HG02885 (cell line): ENCODE results near the gene BCO1.

Experiments used
- ATAC-seq: cut with Tn5 transposase; IDR thresholded peaks from one replicate; pipeline ENCODE4 v1.9.1; 2021; ENCODE audit warnings: mild to moderate bottlenecking; ENCODE audit not compliant: unreplicated experiment, poor library complexity

The BCO1 gene

DNA sequence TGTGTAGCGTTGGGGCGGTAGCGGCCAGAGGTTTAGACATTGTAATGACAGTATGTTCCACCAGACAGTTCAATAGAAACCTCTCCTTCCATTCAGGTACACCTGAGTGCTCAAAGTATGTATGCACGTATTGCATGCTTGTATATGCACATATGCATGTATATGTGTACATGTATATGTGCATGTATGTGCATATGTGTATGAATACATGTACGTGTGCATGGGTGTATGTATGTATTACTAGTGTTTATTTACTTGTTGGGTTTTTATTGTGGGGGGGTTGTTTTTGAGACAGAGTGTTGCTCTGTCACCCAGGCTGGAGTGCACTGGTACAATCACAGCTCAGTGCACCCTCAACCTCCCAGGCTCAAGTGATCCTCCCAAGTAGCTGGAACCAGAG is 30.0 kb downstream of the BCO1 start:
- no peak for ATAC-seq

- ATAC-seq: no peak
Measured at GRCh38 chr16:81273223-81273950, 34.9 kb downstream of the BCO1 start.

DNA sequence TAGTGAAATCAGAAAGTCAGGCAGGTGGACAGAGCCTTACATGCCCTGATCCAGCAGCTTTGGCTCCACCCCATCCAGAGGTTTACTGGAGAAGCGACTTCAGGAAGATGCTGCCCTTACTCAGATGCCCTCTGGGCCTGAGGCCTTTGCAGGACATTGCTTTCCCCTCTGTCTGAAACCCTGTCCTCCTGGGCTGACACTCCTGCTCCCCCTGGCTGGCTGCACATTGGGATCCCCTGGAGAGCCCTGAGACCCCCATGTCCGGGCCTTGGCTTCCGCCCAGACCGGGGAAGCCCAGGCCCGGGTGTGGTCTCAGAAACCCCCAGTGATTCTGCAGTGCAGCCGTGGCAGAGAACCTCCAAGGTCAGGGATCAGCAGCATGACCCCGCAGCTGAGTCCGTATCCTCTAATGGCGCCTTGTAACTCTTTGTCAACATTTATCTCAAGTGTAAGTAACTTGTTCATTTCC is 36.6 kb downstream of the BCO1 start:
- no peak for ATAC-seq

DNA sequence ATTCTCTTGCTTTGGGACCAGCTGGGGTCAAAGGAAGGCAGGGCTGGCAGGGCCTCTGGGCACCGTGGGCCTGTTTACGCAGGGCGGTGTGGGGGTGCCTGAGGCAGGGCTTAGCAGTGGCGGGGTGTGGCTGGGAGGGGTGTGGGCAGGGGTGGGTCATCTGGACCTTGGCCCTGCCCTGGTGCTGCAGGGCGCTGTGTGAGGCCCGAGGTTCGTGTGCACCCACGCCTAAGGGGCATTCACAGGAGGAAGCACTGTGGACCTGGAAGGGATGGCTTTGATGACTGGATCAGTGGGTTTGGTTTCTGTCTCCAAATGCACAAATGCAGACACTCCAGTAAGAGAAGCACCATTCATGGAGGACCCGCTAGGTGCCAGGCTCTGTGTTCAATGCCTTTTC is 37.3 kb downstream of the BCO1 start:
- no peak for ATAC-seq

DNA sequence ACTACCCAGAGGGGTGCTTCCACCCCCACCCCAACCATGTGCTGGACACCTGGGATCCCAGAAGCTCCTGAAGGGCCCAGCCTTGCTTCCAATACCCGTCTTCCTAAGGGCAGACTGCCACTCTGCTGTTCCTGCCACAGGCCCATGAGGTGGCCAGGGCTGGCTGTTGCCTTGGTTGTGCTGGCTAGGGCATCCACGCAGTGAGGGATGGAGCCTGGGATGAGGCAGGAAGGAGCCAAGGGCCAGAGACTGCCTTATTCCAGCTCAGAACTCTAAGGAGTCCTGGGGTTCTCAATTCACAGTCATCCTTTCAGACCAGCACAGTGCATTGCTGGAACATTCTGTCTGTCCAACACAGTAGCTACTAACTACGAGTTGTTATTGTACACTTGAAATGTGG is 37.8 kb downstream of the BCO1 start:
- no peak for ATAC-seq

DNA sequence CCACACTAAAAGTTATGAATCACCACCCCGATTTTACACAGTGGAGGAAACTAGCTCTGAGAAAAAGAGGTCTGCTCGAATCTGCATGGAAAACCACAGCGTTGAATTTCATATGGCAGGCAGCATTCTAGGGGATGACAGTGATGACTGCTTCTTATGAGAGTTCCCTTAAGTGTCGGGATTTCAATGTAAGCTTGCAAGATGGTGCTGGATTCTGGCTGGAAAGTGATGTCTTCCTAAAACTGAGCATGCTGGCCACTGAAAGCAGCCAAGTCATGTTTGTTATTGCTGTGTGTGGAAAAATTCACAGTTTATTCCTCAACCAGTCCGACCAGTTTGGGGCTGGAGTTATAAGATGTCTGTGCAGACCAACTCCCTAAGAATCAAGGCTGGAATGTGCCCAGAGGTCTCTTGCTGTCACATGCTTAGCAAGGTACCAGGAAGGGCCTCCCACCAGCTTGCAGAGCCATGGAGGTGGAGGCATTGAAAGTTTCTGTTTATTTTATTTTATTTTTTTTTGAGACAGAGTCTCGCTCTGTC is 39.1 kb downstream of the BCO1 start:
- no peak for ATAC-seq

- ATAC-seq: no peak
Measured at GRCh38 chr16:81278526-81278925, 40.0 kb downstream of the BCO1 start.

- ATAC-seq: no peak
Measured at GRCh38 chr16:81279392-81279791, 40.9 kb downstream of the BCO1 start.

GRCh38 chr16:81280393-81280792 is 41.9 kb downstream of the BCO1 start:
- no peak for ATAC-seq

GRCh38 chr16:81283044-81283443 is 44.6 kb downstream of the BCO1 start:
- no peak for ATAC-seq

DNA sequence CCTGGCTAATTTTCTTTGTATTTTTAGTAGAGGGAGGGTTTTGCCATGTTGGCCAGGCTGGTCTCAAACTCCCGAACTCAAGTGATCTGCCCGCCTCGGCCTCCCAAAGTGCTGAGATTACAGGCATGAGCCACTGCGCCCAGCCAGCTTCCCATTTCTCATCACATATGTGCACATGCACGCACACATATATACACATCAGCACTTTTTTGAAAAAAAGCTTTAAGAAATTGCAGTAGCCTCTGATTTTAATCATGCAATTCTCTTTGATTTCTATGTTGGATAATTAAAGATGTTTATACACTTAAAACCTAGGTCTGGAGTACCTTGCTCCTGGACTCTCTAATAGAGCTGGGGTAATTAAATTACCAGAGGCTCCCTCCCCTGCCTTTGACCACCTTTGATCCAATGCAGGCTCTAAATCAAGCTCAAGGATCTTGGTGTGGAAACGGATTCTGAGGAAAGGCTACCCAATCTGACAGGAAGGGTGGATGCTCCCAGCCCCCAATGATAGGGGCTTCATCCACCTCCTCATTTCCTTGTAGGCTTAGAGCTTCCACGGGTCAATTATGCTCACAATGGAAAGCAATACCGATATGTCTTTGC is 46.6 kb downstream of the BCO1 start:
- no peak for ATAC-seq

GRCh38 chr16:81286190-81286589 is 47.7 kb downstream of the BCO1 start:
- no peak for ATAC-seq

- ATAC-seq: no peak
Measured at GRCh38 chr16:81291117-81291516, 52.6 kb downstream of the BCO1 start.

GRCh38 chr16:81292936-81293335 is 54.4 kb downstream of the BCO1 start:
- no peak for ATAC-seq

GRCh38 chr16:81293909-81294802 is 55.7 kb downstream of the BCO1 start:
- no peak for ATAC-seq

DNA sequence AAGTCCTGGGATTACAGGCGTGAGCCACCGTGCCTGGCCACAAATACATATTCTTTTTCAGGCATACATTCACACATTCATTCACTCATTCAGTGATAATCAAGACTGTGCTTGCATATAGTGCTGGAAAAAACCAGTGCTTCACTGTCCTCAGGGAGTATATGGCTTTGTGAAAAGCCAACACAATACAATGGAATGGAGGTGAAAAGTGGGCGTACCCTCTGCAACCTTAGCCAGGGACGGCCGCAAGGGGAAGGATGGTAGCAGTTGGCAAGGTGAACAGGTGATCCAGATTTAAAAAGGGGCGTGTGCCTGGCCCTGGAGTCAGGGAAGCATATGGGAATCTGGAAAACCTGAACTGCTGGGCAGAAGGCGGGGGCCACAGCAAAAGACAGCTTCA is 58.1 kb downstream of the BCO1 start:
- no peak for ATAC-seq

GRCh38 chr16:81307770-81308169 is 69.3 kb downstream of the BCO1 start:
- no peak for ATAC-seq

DNA sequence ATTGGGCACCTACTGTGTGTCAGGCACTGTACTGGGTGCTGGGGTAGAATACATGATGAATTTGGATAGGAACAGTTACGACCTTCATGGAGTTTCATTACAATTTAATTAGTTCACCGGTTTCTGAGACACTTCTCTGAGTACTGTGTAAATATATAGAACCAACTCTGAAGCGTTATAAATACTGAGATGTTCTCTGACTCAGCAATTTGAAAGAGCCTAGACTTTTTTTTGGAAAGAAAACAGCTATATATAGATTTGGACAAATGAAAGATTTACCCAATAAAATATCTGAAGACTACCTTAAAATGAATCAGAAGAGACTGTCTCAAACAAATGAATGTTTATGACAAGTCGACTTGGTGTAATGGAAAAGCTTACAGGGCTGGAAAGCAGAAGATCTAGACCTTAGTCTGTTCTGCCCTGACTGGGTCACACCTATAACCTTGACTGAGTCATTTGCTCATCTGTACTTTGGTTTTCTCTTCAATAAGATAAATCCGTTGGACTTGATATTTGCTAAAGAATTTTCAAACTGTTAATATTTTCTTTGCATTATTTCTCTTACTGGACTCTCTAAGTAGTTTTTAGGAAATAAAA is 71.7 kb downstream of the BCO1 start:
- ATAC-seq: no peak

GRCh38 chr16:81311762-81312161 is 73.3 kb downstream of the BCO1 start:
- no peak for ATAC-seq
